ENCODE measurements around the gene FKBP15.

- TF ChIP-seq REST (IDR thresholded peaks at IDR 0.05; ENCODE audit: insufficient read depth in 1 of 2, low read depth in 2 of 2, low read length in 1 of 2) (no peak), CTCF (IDR thresholded peaks at IDR 0.05) (no peak), POLR2AphosphoS5 (IDR thresholded peaks at IDR 0.05; ENCODE audit: low read depth, low read length) (no peak), TCF7L2 (IDR thresholded peaks at IDR 0.05; ENCODE audit: low read depth, low read length) (no peak)
Measured at GRCh38 chr9:113228130-113228665, 7.1 kb upstream of the FKBP15 start.
